ENCODE results near the gene MAPK1.

- TF ChIP-seq KLF8 (tag by site-specific recombination; IDR thresholded peaks at IDR 0.05) (no peak), CTCF (tag by site-specific recombination; IDR thresholded peaks at IDR 0.05) (no peak), ZNF24 (tag by site-specific recombination; IDR thresholded peaks at IDR 0.05) (no peak), ZNF146 (tag by site-specific recombination; IDR thresholded peaks at IDR 0.05) (no peak), ZNF433 (tag by site-specific recombination; IDR thresholded peaks at IDR 0.05; ENCODE audit: low read depth) (no peak), ZNF274 (IDR thresholded peaks at IDR 0.05; ENCODE audit: low read length) (no peak), ZNF274 (tag by site-specific recombination; IDR thresholded peaks at IDR 0.05; ENCODE audit: borderline replicate concordance) (no peak), BCL6B (tag by site-specific recombination; IDR thresholded peaks at IDR 0.05) (no peak), ZBTB26 (tag by site-specific recombination; optimal IDR thresholded peaks at IDR 0.05) (no peak), ZSCAN5A (tag by site-specific recombination; IDR thresholded peaks at IDR 0.05) (no peak), ZNF398 (tag by site-specific recombination; IDR thresholded peaks at IDR 0.05) (no peak), REST (tag by site-specific recombination; IDR thresholded peaks at IDR 0.05) (no peak)
Observed at GRCh38 chr22:21824445-21824912, 43.0 kb downstream of the MAPK1 start.

Measured in HEK293 (cell line).